NOMO-1 treated with DMSO at 0.1 percent for 48 hours (cell line): ENCODE measurements around the gene ZNF462.
"Not testable (repeated sequence)": the region's sequence is repeated elsewhere in the genome, so short reads cannot be mapped to it uniquely, and the experiment has no call there.

ENCODE experiments used
- DNase-seq: peaks from one replicate; lab custom pipeline; 2025; ENCODE audit not compliant: unreplicated experiment; lab: John Stamatoyannopoulos, UW

ZNF462 gene, protein sequence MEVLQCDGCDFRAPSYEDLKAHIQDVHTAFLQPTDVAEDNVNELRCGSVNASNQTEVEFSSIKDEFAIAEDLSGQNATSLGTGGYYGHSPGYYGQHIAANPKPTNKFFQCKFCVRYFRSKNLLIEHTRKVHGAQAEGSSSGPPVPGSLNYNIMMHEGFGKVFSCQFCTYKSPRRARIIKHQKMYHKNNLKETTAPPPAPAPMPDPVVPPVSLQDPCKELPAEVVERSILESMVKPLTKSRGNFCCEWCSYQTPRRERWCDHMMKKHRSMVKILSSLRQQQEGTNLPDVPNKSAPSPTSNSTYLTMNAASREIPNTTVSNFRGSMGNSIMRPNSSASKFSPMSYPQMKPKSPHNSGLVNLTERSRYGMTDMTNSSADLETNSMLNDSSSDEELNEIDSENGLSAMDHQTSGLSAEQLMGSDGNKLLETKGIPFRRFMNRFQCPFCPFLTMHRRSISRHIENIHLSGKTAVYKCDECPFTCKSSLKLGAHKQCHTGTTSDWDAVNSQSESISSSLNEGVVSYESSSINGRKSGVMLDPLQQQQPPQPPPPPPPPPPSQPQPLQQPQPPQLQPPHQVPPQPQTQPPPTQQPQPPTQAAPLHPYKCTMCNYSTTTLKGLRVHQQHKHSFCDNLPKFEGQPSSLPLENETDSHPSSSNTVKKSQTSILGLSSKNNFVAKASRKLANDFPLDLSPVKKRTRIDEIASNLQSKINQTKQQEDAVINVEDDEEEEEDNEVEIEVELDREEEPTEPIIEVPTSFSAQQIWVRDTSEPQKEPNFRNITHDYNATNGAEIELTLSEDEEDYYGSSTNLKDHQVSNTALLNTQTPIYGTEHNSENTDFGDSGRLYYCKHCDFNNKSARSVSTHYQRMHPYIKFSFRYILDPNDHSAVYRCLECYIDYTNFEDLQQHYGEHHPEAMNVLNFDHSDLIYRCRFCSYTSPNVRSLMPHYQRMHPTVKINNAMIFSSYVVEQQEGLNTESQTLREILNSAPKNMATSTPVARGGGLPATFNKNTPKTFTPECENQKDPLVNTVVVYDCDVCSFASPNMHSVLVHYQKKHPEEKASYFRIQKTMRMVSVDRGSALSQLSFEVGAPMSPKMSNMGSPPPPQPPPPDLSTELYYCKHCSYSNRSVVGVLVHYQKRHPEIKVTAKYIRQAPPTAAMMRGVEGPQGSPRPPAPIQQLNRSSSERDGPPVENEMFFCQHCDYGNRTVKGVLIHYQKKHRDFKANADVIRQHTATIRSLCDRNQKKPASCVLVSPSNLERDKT (N-terminal part only)

DNA sequence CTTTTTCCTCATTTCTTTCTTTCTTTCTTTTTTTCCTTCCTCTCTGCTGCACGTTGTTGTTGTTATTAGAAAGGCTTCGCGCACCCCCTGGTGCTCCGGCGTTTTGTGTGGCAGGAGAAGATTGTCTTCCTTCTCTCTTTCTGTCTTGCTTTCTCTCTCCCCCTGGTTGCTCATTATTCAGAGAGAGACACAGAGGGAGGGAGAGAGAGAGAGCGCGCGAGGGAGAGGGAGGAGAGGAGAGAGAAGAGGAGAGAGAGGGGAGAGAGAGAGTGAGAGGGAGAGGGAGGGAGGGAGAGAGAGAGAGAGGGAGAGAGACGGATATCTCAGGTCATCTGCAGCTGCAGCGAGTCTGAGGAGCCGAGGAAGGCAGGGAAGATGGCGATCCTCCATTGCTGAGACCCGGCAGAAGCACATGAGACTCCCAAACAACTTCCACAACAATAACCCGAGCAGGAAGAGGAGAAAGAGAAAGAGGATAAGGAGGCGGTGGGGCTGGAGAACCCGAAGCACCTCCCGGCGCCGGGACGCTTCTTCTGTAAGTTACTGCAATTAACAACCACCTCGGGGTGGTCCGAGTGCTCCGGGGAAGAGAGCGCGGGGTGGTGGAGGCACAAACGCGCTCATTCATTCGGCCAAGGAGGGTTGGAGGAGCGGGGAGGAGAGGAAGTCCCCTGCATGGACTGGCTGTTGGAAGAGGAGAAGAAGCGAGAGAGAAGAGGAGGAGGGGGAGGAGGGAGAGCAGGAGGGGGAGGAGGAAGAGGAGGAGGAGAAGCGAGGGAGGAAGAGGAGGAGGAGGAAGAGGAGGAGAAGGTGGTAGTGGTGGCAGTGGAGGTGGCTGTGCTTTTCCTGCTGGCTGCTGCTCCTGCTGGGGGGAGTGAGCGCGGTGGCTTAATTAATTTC, at the start of gene ZNF462:
Gene ZNF462, plus strand, starts transcription at position 346 of the 900 bp plus-strand sequence. CDS start 60,218 bp downstream, outside the sequence.
- DNase-seq, result peak; percentile 15

DNA sequence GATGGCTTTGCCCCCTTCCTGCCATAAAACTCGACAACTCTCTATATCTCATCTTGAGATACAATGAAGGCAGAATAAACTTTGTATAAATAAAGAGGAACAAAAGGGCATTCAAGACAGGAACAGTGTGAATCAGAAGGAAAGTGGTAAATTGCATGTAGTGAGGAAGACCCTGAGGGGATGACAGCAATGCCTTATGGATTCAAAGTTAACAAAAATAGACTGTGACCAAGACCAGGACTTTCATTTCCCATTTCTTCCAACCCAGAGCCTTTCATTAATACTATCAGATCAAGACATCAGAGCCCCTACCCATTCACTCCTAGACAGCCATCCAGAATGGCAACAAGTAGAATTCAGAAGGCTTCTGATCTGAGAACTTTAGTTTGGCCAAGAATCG, 46.4 kb upstream of the ZNF462 start:
- DNase-seq, result no peak

DNA sequence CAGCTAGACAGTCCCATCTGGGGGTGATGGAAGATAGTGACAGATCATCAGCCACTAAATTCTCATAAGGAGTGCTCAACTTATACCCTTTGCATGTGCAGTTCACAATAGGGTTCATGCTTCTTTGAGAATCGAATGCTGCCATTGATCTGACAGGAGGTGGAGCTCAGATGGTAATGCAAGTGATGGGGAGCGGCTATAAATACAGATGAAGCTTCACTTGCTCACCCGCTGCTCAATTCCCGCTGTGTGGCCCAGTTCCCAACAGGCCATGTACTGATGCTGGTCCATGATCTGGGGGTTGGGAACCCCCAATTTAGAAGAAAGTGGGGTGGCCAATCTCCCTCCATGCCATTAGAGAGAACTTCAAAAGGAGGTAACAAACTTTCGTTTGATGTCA, 44.9 kb upstream of the ZNF462 start:
- no peak for DNase-seq

DNA sequence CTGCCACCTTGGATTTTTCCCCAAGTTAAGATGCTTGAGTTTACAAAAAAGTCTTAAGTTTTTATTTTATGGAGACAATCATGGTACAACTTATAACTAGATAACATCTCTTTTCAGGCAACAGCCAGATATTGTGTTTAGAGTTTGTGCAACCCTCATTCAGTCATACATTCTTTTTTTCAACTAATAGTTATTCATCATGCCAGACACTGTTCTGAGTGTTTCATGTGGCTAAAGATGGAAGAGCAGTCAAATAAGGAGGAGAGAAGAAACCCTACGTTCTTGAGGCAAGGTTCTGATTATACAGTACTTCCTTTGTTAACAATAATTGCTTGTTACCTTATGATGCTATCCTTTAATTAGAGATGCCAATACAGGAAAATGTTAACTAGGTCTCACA, 42.1 kb upstream of the ZNF462 start:
- DNase-seq, result no peak

DNA sequence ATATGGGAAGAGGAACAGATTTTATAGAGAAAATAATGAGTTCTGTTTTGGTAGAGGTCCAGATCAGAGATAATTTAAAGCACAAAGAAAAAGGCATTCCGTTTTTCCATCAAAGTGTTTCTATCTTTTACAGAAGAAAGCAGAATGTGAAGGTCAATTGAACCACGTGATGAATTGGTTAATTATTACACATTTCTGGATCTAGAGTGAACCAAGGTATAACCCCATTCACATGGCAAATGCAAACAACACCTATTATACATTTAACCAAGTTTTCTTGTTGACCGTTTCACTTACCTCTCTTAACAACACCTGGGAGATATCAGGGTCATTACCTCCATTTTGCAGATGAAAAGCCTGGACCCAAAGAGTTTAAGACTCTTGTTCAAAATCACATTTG, 34.9 kb upstream of the ZNF462 start:
- no peak for DNase-seq

DNA sequence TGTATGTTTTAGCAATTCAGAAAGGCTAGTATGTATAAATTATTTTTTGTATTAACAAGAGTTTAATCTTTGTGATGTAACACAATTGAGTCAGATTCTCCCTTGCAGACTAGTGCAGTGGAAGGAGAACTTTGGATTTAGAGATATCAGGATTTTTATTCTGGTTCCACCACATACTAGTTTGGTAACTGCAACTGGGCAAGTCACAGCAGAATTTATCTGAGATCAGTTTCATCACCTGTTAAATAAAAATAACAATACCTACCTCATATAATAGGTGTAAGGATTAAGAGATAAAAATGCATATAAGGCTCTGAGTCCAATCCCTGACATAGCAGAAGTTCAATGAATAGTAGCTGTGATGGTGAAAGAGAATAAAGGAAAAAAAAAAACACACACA, 34.0 kb upstream of the ZNF462 start:
- DNase-seq, result no peak

DNA sequence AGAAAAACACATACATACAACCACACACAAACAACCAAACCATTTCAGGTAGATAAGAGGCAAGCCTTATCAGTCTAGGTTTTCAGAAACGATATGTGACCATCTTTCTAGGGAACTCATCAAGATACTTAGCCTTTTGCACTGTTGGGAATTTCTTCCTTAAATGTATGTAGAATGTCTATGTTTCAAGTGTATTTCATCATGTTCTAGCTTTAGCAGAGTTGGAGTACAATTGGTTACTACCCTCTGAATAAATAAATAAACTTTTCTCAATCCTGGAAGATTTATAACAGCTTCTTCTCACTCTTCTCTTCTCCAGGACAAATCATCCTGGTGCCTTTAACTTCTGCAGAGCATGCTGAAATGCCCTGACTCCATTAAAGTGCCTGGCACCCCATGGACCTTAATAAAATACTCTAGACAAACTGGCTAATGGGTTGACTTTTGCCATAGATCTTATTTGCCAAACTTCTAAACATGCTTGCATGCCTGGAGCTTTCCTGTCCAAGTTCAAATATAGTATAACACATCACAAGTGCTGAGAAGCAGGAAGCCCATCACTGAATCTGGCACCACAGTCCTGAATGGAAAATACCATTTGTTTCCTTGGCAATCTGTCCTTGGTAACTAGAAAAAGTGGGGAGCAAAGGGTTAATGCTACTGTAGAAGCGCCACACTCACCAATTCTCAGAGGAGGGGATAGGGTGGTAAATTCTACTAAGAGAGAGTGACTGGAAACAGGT, 33.1 kb upstream of the ZNF462 start:
- DNase-seq, result no peak

DNA sequence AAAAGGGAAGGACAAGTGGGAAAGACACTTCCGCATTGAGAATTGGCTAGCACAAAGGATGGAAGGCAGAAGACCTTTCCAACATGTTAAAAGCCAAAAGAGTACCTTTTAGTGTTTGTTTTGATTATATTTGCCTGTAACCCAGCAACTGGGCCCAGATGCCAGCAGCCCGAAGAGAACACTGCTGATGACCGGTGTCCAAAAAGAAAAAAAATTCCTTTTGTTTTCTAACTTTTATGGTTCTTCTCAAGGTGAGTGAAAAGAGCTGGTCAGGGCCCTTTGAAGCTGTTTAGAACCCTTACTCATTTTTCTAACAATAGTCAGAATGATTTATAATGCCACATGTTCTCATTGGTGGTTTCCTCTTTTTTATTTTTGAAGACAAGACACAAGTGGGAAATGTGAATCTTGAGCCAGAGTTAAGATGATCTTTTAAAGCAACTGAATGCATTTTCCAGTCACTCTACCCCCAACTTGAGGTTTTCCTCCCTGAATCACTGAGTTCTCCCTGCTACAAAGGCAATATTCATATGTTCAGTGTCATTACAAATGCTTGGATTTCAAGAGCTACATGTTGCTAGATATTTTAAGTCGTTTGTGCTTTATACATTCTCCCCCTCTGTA, 32.3 kb upstream of the ZNF462 start:
- no peak for DNase-seq

DNA sequence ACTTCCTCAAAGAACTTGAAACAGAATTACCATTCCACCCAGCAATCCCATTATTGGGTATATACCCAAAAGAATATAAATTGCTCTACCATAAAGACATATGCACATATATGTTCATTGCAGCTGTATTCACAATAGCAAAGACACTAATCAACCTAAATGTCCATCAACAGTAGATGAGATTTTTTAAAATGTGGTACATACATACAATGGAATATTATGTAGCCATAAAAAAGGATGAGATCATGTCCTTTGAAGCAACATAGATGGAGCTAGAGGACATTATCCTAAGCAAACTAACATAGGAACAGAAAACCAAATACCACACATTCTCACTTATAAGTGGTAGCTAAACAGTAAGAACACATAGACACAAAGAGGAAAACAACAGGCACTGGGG, 28.1 kb upstream of the ZNF462 start:
- no peak for DNase-seq

DNA sequence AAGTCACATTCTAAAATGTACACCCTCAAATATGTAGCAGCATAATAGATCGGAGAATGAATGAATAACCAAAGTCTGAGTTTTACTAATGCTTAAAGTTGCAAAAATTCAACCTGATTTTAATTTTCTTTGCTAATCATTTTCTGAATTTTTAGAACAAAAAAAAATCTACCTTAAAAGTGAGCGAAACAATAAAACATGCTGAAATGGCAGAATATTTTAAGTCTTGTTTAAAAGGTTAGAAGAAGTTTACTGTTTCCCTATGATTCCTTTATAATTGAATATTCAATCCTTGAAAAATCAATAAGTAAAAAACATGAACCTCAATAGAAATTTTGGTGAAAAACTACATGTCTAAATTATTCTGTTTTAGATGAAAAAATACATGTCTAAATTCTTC, 27.1 kb upstream of the ZNF462 start:
- DNase-seq, result no peak

DNA sequence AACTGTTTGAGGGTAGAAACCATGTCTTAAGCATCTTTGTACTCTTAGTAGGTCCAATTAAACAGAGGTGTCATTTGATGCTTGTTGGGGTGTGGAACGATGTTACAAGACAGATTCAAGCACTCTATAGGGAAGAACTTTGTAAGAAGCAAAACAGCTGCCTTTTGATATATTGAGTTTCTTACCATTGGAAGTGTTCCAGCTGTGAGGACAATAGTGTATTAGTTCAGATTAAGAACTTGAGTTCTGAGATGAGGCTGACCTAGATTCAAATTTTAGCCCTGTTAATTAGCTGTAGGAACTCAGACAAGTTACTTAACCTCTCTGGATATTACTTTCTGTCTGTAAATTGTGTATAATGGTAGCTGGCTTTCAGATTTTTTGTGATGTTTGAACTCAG, 19.6 kb upstream of the ZNF462 start:
- no peak for DNase-seq

DNA sequence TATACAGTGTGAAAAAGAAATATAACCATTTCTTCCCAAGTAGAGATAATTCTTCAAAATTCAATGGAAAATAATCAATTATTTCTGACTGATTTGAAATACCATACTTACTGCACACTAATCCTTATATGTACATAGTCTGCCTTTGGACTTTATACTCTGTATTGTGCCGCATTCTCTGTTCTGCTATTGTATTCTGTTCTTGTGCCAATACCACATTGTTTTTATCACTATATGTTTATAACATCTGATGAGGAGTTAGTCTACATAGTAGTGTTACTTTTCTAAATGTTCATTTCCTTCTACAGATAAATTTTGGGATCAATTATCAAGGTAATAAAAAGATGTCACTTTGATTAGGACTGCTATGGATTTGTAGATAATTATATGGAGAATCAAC, 16.7 kb upstream of the ZNF462 start:
- DNase-seq, result no peak

DNA sequence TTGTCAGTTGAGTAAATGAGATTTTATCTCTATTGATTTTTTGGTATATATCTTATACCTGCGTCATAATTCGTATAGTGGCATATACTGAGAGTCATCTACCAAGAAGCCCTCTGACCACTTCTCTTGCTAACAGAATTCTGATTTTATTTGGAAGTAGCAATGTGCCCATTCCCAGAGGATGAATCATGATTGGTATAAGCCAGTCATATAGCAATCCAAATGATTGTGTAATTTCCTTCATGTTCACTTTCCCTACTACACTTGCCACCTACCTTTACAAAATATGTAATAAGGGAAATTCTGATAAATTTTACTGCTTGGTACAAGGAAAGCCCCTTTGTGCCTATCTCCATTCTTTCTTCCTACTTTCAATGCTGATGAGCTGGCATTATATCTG, 16.1 kb upstream of the ZNF462 start:
- no peak for DNase-seq

DNA sequence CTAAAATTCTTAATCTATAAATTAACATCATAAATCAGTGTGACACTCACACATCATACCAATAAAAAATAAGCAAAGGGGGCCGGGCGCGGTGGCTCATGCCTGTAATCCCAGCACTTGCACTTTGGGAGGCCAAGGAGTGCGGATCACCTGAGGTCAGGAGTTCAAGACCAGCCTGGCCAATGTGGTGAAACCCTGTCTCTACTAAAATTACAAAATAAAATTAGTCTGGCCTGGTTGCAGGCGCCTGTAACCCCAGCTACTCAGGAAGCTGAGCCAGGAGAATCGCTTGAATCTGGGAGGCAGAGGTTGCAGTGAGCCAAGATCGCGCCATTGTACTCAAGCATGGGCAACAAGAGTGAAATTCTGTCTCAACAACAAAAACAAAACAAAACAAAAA, 11.3 kb upstream of the ZNF462 start:
- DNase-seq, result not testable (repeated sequence)

DNA sequence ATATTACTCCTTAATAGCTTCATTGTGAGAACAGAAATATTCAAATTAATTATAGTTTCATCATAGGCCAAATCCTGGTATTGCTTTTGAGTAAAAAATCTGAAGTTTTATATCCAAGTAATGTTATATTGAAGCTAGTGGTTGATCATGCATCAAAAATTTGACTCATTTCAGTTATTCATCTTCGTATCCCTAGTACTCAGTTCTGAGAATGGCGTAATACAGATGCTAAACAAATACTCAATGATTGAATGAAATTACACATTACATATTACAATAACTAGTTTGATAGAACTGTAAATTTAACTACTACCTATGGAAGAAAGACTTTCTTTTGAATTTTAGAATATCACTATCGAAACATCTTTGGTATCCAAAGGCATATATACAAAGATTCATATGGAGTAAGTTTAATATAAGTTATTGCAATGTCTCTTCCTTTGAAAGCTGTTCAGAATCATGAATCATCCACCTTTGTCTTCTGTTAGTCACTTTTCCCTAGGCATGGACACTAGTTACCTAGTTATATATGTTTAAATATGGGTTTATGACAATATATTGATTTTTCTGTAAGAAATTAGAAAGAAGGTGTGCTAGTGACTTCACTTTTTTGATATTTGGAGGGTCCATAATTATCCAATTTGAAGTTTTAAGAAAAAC, 5.0 kb upstream of the ZNF462 start:
- DNase-seq, result no peak

DNA sequence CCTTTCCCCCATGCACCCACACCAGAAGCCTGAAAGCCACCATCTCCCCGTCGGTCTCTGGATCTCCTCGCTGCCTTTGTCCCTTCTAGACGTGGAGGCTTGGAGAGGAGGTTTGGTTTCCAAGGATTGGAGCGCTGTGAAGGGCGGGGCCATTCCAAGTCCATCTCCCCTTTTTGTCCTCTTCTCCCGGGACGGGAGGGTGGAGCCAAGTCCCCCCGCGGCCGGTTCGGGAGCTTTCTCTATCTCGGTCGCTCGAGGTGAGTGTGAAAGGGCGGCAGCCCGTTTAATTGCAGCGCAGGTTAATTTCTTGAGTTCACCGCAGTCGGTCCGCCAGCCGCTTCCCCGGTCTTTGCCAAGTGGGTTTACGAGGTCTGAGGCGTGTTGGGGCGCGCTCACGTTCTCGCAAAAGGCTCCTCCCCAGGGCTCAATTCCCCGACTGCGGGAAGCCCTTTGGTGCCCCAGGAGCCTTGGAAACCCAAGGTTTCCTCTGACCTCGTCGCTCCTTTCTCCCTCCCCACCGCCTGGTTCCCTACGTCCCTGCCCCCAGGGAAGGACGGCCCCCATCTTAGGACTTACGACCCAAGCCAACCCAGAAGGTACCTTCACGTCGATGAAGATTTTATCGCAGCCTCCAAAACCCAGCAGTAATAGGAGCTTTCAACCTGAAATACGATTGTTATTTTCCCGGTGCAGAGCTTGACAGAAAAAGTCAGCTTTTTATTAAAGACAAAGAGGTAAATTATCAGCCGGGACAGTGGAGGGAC, 2.8 kb upstream of the ZNF462 start:
- no peak for DNase-seq

DNA sequence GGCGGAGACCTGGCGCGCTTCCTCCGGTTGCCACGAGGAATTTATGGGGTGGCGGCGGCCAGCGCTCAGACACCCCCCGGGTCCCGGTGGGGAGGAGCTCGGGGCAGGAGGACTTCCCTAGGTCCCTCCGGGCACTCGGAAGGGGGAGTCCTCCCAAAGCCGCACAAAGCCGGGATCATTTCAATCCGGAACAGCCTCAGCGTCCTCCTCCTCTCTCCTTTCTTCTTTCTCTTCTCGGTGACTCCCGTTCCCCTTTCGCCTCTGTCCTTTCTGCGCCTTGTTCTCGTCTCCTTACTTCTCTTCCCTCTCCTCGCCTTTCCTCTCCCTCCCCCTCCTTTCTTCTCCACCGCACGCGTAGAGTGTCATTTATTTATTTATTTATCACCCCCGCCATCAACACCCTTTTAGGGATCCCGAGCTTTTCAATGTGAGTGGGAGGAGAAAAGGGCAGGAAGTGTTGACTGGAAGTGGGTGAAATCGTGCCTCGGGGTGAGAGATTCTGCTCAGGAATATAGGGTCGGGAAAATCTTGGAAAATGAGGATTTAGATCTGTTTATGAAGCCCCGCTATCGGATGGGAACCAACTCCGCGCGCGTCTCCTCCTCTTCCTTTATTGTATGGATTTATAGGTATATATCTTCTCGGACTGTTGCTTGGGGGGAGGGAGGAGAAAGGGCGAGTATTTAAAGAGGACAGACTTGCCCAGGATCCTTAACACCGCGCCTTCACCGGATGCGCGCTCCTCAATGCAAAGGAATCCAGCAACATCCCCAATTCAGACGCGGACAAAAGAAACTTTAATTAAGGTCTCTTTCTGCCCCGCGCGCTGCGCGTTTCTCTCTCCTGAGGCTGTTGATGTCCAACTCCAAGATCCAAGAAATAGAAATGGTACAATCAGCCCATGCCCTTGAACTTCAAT, 2.0 kb upstream of the ZNF462 start:
- DNase-seq, result no peak
